ENCODE results near the gene ABLIM3.

Gene ABLIM3

GRCh38 chr5:149133795-149134777, 7.2 kb upstream of the ABLIM3 start:
- no peak for DNase-seq

- DNase-seq, result no peak
These were observed 6.4 kb upstream of the ABLIM3 start for GRCh38 chr5:149134778-149135500.

GRCh38 chr5:149135536-149136201, 5.6 kb upstream of the ABLIM3 start:
- no peak for DNase-seq

GRCh38 chr5:149138182-149138923, 2.9 kb upstream of the ABLIM3 start:
- no peak for DNase-seq

GRCh38 chr5:149140197-149141002, 893 bp upstream of the ABLIM3 start:
- DNase-seq, result no peak

GRCh38 chr5:149141957-149142851, 911 bp downstream of the ABLIM3 start:
- DNase-seq, result no peak

GRCh38 chr5:149143470-149143869, 2.2 kb downstream of the ABLIM3 start:
- DNase-seq, result no peak

GRCh38 chr5:149144637-149145036, 3.3 kb downstream of the ABLIM3 start:
- no peak for DNase-seq

GRCh38 chr5:149145138-149145537, 3.8 kb downstream of the ABLIM3 start:
- no peak for DNase-seq

GRCh38 chr5:149147676-149148075, 6.4 kb downstream of the ABLIM3 start:
- no peak for DNase-seq

GRCh38 chr5:149149942-149150341, 8.6 kb downstream of the ABLIM3 start:
- no peak for DNase-seq

- DNase-seq, result no peak
These were observed 9.2 kb downstream of the ABLIM3 start for GRCh38 chr5:149150457-149150856.

GRCh38 chr5:149151717-149152116, 10.4 kb downstream of the ABLIM3 start:
- DNase-seq, result no peak

GRCh38 chr5:149152317-149152746, 11.0 kb downstream of the ABLIM3 start:
- DNase-seq, result no peak

- DNase-seq, result no peak
These were observed 12.0 kb downstream of the ABLIM3 start for GRCh38 chr5:149153193-149153750.

GRCh38 chr5:149153751-149154610, 12.7 kb downstream of the ABLIM3 start:
- DNase-seq, result no peak

- DNase-seq, result no peak
These were observed 13.4 kb downstream of the ABLIM3 start for GRCh38 chr5:149154650-149155049.

- DNase-seq, result no peak
These were observed 15.3 kb downstream of the ABLIM3 start for GRCh38 chr5:149156435-149157083.

GRCh38 chr5:149157330-149157729, 16.0 kb downstream of the ABLIM3 start:
- DNase-seq, result no peak

All from RPMI8226 (cell line).